ENCODE results near the gene PRR19. TPM values are rescaled to one million over a fixed set of nuclear protein-coding genes. Genes with fewer than 3 reads are reported as not detected.

PRR19 gene
- total RNA-seq, 1 experiment from 2014 or later, result 3.2 TPM

DNA sequence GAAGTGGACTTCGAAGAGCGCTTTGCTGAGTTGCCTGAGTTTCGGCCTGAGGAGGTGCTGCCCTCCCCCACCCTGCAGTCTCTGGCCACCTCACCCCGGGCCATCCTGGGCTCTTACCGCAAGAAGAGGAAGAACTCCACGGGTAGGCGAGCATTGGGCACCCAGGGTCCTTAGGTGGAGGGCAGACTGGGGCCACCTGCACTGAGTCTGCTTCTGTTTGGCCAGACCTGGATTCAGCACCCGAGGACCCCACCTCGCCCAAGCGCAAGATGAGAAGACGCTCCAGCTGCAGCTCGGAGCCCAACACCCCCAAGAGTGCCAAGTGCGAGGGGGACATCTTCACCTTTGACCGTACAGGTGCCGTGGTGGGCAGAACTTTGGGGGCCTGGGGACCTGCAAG is 8.0 kb upstream of the PRR19 start:
- Histone ChIP-seq H2BK120ac (ENCODE audit: low read depth, low read length, poor library complexity, severe bottlenecking) (no peak overlapping the region), H3K4ac (ENCODE audit: low read depth, low read length) (no peak overlapping the region), H3K14ac (ENCODE audit: insufficient read depth, low read length) (no peak overlapping the region), H3K9me3 (ENCODE audit: control insufficient read depth, low read depth, low read length) (no peaks in the 10 kb centered on the region), H2BK20ac (ENCODE audit: low read depth, low read length, poor library complexity, severe bottlenecking) (no peak overlapping the region), H2BK5ac (ENCODE audit: insufficient read length, low read length) (no peak overlapping the region), H2BK12ac (ENCODE audit: insufficient read length, low read depth, low read length) (no peak overlapping the region), H3K23me2 (ENCODE audit: insufficient read length, low read depth, low read length, poor library complexity, severe bottlenecking) (peaks cover 3% of the 10 kb centered on the region), H4K91ac (ENCODE audit: insufficient read length, low read depth, low read length) (no peak overlapping the region), H4K5ac (ENCODE audit: insufficient read length, low read depth, low read length) (no peak overlapping the region), H2BK15ac (ENCODE audit: low read depth, low read length) (no peak overlapping the region), H3K56ac (ENCODE audit: insufficient read length, low read depth, low read length) (no peak overlapping the region), H3K23ac (ENCODE audit: insufficient read length, low read depth, low read length) (no peak overlapping the region), H2AFZ (ENCODE audit: low read length) (no peak overlapping the region), H4K8ac (replicated peaks; ENCODE audit: insufficient read length, low read depth, low read length) (no peak overlapping the region), H3K27me3 (ENCODE audit: insufficient read depth, low read length) (no peaks in the 10 kb centered on the region), H3K4me1 (ENCODE audit: insufficient read depth, low read length) (no peaks in the 10 kb centered on the region), H3K9ac (ENCODE audit: extremely low read depth, insufficient read length, low read length) (no peak overlapping the region), H4K20me1 (ENCODE audit: control insufficient read depth, insufficient read depth, insufficient read length) (no peaks in the 10 kb centered on the region), H3K79me2 (ENCODE audit: insufficient read depth, low read length) (no peaks in the 10 kb centered on the region), H3K18ac (ENCODE audit: insufficient read length, low read depth, low read length) (no peak overlapping the region), H3K79me1 (ENCODE audit: insufficient read depth, low read depth, low read length, poor library complexity, severe bottlenecking) (no peaks in the 10 kb centered on the region), H2AK5ac (ENCODE audit: insufficient read length, low read length) (no peak overlapping the region), H3K4me2 (ENCODE audit: insufficient read depth, insufficient read length, low read length) (no peak overlapping the region), H3T11ph (ENCODE audit: low read length) (no peak overlapping the region), H3K27ac (ENCODE audit: insufficient read length, low read depth, low read length) (no peak overlapping the region)
- Mint-ChIP-seq H3K27me3 (ENCODE audit: low read depth) (no peaks in the 10 kb centered on the region), H3K36me3 (ENCODE audit: insufficient read depth in 1 of 3, low read depth in 3 of 3) (peaks cover 13 to 63% (median 46%) of the 10 kb centered on the region in 3 experiments; a peak in 6 of 7 replicates), H3K9me3 (no peaks in the 10 kb centered on the region), H3K4me3 (no peak overlapping the region), H3K4me1 (peaks cover 3 to 39% of the 10 kb centered on the region in 2 experiments), H3K27ac (peak overlapping the region in 1 of 3 experiments; percentile 91; a peak in 1 of 7 replicates)
- TF ChIP-seq, protein P1, sequence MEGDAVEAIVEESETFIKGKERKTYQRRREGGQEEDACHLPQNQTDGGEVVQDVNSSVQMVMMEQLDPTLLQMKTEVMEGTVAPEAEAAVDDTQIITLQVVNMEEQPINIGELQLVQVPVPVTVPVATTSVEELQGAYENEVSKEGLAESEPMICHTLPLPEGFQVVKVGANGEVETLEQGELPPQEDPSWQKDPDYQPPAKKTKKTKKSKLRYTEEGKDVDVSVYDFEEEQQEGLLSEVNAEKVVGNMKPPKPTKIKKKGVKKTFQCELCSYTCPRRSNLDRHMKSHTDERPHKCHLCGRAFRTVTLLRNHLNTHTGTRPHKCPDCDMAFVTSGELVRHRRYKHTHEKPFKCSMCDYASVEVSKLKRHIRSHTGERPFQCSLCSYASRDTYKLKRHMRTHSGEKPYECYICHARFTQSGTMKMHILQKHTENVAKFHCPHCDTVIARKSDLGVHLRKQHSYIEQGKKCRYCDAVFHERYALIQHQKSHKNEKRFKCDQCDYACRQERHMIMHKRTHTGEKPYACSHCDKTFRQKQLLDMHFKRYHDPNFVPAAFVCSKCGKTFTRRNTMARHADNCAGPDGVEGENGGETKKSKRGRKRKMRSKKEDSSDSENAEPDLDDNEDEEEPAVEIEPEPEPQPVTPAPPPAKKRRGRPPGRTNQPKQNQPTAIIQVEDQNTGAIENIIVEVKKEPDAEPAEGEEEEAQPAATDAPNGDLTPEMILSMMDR (conservative IDR thresholded peaks at IDR 0.05), result no peak
- no CpG with 5 or more reads among the region's 15 CpGs for WGBS (ENCODE audit: extremely low coverage, insufficient read length, low lambda C conversion rate)
- DNase-seq, result no peak
